HG02885 (cell line): Measurements from ENCODE around the gene GALNT11.
"Not testable (repeated sequence)": the region's sequence is repeated elsewhere in the genome, so short reads cannot be mapped to it uniquely, and the experiment has no call there.

Source experiments
- ATAC-seq: cut with Tn5 transposase; IDR thresholded peaks from one replicate; pipeline ENCODE4 v1.9.1; 2021; ENCODE audit warnings: mild to moderate bottlenecking; ENCODE audit not compliant: unreplicated experiment, poor library complexity

Gene GALNT11

GRCh38 chr7:152025937-152026890 lies 740 bp downstream of the GALNT11 start:
- no peak for ATAC-seq

GRCh38 chr7:152027491-152028365 lies 2.3 kb downstream of the GALNT11 start:
- ATAC-seq = not testable (repeated sequence)

DNA sequence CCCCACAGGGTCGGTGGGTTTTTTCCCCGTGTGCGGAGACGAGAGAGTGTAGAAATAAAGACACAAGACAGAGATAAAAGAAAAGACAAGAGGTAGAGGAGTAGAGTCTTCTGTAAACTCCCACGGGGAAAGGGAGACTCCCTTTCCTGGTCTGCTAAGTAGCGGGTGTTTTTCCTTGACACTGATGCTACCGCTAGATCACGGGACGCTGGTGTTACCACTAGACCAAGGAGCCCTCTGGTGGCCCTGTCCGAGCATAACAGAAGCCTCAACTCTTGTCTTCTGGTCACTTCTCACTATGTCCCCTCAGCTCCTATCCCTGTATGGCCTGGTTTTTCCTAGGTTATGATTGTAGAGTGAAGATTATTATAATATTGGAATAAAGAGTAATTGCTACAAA lies 4.6 kb downstream of the GALNT11 start:
- ATAC-seq = not testable (repeated sequence)

DNA sequence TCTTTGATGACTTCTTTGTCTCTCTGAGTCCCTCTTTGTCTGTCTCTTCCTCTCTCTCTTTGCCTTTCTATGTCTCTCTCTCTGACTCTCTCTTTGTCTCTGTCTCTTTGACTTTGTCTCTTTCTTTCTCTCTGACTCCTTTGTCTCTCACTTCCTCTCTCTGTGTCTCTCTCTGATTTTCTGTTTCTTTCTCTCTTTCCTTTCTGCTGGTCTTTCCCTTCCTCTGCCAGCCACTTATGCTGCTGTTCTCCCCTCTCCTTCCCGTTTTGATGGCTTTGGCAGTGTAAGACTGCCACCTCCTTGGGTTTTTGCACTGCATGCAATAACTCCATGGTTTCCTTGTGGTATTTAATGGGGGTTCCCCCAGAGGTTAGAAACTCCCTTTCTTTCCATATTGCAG lies 5.2 kb downstream of the GALNT11 start:
- ATAC-seq = not testable (repeated sequence)

DNA sequence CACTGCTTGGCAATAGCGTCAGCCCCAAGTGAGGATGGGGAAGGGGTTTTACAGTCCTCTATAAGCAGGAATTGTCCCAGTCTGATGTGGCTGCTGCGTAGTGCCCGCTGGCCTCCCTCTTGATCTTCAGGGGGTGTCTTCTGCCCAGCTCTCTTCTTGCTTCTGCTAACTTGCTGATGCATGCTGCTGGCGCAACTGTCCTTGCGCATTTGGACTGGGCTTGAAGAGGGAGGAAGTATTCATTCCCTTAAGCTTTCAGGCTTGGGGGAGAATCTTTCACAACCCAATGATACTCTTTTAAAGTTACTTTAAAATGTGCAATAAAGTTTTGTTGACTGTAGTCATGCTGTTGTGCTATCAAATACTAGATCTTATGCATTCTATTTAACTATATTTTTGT lies 10.3 kb downstream of the GALNT11 start:
- no peak for ATAC-seq

DNA sequence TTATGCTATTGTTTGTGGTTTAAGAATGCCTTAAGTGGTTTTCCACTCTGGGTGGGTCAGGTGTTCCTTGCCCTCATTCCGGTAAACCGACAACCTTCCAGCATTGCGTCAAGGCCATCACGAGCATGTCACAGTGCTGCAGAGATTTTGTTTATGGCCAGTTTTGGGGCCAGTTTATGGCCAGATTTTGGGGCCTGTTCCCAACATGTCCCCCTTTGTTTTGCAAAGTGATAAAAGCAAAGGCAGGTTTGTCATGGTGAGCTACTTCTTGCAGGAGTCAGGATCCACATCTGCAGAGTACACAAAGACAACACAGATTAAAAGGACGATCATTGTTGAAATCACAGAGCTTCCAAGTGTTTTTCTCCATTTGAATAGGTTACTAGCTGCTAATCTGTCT lies 12.9 kb downstream of the GALNT11 start:
- ATAC-seq = not testable (repeated sequence)

DNA sequence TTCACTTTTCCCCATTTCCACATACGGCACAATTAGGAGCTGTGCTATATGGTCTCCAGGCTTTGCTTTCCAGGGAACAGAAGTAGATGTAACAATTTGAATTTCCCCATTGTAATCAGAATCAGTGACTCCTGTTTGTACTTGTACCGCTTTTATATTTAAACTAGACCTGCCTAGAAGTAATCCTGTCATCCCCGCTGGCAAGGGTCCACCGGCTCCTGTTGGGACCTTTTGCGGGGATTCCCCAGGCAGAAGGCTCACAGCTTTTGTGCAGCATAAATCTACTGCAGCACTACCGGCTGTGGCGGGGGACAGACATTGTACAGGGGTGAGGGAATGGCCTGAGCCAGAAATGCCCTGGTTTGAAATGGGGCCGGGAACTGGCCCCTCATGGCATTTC lies 17.6 kb downstream of the GALNT11 start:
- ATAC-seq = not testable (repeated sequence)

GRCh38 chr7:152044909-152045308 lies 19.4 kb downstream of the GALNT11 start:
- ATAC-seq = not testable (repeated sequence)

GRCh38 chr7:152046531-152046930 lies 21.1 kb downstream of the GALNT11 start:
- no peak for ATAC-seq

GRCh38 chr7:152048051-152048450 lies 22.6 kb downstream of the GALNT11 start:
- no peak for ATAC-seq

GRCh38 chr7:152050547-152050971 lies 25.1 kb downstream of the GALNT11 start:
- ATAC-seq = no peak

DNA sequence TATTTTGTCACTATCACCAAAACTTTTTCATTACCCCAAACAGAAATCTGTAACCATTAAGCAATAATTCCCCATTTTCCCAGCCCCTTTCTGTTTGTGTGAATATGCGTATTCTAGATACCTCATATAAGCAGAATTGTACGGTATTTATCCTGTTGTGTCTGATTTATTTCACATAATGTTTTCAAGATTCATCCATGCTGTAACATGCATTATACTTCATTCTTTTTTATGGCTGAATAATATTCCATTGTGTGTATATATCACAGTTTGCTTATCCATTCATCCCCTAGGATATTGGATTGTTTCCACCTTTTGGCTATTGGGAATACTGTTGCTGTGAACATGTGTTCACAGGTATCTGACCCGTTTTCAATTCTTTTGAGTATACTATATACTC lies 26.5 kb downstream of the GALNT11 start:
- ATAC-seq = no peak

- no peak for ATAC-seq
Measured at GRCh38 chr7:152052771-152053170, 27.3 kb downstream of the GALNT11 start.

- no peak for ATAC-seq
Measured at GRCh38 chr7:152054367-152055230, 29.1 kb downstream of the GALNT11 start.

- ATAC-seq = no peak
Measured at GRCh38 chr7:152056621-152057274, 31.3 kb downstream of the GALNT11 start.

DNA sequence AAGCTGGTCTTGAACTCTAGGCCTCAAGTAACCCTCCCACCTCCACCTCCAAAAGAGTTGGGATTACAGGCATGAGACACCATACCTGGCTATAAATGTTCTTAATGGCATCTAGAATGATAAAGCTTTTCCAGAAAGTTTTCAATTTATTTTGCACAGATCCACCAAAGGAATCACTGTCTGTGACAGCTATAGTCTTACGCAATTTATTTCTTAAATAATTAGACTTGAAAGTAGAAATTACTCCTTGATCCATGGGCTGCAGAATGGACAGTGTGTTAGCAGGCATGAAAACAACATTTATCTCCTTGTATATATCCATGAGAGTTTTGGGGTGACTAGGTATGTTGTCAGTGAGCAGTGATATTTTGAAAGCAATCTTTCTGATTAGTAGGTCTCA lies 33.8 kb downstream of the GALNT11 start:
- no peak for ATAC-seq

DNA sequence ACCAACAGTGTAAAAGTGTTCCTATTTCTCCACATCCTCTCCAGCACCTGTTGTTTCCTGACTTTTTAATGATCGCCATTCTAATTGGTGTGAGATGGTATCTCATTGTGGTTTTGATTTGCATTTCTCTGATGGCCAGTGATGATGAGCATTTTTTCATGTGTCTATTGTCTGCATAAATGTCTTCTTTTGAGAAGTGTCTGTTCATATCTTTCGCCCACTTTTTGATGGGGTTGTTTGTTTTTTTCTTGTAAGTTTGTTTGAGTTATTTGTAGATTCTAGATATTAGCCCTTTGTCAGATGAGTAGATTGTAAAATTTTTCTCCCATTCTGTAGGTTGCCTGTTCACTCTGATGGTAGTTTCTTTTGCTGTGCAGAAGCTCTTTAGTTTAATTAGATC lies 35.6 kb downstream of the GALNT11 start:
- ATAC-seq = not testable (repeated sequence)

GRCh38 chr7:152063192-152063591 lies 37.7 kb downstream of the GALNT11 start:
- not testable (repeated sequence) for ATAC-seq

DNA sequence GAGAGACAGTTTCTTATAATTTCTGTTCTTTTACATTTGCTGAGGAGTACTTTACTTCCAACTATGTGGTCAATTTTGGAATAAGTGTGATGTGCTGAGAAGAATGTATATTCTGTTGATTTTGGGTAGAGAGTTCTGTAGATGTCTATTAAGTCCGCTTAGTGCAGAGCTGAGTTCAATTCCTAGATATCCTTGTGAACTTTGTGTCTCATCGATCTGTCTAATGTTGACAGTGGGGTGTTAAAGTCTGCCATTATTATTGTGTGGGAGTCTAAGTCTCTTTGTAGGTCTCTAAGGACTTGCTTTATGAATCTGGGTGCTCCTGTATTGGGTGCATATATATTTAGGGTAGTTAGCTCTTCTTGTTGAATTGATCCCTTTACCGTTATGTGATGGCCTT lies 38.3 kb downstream of the GALNT11 start:
- not testable (repeated sequence) for ATAC-seq
